Erythroblast (primary cell): ENCODE results near the gene SNAPC2.

ENCODE experiments used
- GATA1 ChIP-seq: IDR thresholded peaks from 2 replicates; pipeline ENCODE4 v1.6.1; 2011; ENCODE audit warnings: low read depth, mild to moderate bottlenecking, control low read depth, low read length, moderate library complexity
- POLR2A ChIP-seq: IDR thresholded peaks from 2 replicates; pipeline ENCODE4 v1.6.1; 2011; ENCODE audit warnings: mild to moderate bottlenecking, low read length

DNA sequence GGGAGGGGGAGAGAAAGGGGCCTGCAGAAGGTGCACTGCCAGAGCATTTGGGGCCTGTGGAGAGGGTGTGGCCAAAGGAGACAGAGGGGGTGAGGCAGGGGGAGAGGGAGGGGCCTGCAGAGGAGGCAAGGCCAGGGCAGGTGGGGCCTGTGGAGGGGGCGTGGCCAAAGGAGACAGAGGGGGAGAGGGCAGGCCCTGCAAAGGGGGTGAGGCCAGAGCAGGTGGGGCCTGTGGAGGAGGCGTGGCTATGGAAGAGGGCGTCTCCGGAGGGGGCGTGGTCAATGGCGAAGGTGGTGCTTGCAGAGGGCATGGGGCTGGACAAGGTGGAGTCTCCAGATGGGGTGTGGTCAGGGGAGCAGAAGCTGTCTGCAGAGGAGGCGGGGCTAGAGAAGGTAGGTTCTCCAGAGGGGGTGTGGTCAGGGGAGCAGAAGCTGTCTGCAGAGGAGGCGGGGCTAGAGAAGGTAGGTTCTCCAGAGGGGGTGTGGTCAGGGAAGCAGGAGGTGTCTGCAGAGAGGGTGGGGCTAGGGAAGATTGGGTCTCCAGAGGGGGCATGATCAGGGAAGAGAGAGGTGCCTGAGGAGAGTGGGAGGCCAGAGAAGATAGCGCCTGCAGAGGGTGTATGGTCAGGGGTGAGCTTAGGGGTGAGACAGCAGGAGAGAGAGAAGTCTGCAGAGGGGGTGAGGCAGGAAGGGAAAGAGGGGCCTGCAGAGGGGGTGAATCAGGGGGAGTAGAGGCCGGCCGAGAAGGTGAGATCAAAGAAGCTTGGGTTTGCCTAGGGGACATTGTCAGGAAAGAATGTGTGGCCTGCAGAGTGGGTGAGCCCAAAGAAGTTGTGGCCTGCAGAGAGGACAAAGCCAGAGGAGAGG, 49.3 kb upstream of the SNAPC2 start:
- no peak for TF ChIP-seq POLR2A
- TF ChIP-seq GATA1: no peak
